Ectodermal cell (in vitro differentiated cells): Measurements from ENCODE around the gene XIST.

ENCODE experiments used
- H3K27ac ChIP-seq: 2 replicates; pipeline ENCODE4 v1.7.0; 2013; ENCODE audit warnings: mild to moderate bottlenecking, low read depth, low read length; ENCODE audit not compliant: insufficient read depth, poor library complexity, severe bottlenecking
- H3K27me3 ChIP-seq: 2 replicates; pipeline ENCODE4 v1.7.0; 2013; ENCODE audit warnings: mild to moderate bottlenecking, low read length; ENCODE audit not compliant: insufficient read depth, control insufficient read depth, poor library complexity, severe bottlenecking
- H3K36me3 ChIP-seq: one replicate; pipeline ENCODE4 v1.7.0; 2013; ENCODE audit warnings: low read length; ENCODE audit not compliant: control insufficient read depth, insufficient read depth
- H3K4me1 ChIP-seq: one replicate; pipeline ENCODE4 v1.7.0; 2013; ENCODE audit warnings: low read length; ENCODE audit not compliant: control insufficient read depth, insufficient read depth
- H3K4me3 ChIP-seq: 2 replicates; pipeline ENCODE4 v1.7.0; 2013; ENCODE audit warnings: low read depth, low read length, control low read depth; ENCODE audit not compliant: insufficient read depth
- H3K9me3 ChIP-seq: 2 replicates; pipeline ENCODE4 v1.7.0; 2013; ENCODE audit warnings: mild to moderate bottlenecking, low read length, moderate library complexity; ENCODE audit not compliant: control insufficient read depth
- WGBS, 2 experiments: methylation state at CpG; one replicate each; pipeline ENCODE4 v1.1.7; 2013; ENCODE audit warnings: missing lambda C conversion rate in 2 of 2; 5-methylcytosine and 5-hydroxymethylcytosine counted together

The XIST gene

DNA sequence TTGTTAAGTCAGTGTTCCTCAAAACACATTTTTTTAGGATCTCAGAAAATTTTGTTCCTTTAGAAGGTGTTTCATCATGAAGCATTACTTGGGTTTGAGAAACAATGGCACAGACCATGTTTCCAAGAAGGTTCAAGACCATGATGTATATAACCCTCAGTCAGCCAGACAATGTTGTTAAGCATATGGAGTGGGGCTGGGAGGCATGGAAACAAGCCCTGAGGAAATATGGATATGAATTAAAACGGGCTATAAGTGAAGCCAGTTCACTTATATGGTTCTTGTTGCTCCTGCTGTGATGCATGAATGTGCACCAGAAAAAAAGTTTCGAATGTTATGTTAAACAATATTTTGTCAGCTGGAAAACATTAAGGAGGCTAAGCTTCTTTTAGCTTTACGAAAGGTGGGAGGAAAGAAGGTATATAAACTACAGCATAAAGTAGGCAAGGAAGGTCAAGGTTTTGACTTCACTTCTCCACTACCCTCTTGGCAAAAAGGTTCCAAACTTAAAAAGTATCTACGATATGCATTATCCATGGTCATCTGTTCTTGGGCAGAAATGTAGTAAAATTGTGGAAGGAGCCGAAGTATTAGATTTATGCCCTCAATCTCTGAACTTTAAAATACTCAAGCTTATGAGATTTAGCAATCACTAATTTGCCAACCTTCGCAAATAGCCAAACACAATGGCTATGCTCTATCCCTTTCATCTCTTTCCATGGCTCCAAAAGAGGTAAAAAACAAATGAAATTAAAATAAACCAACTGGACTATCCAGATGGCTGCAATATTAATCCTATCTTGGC lies 12.2 kb downstream of the XIST start:
- Histone ChIP-seq H3K27ac (no peak overlapping the region), H3K4me3 (no peak overlapping the region), H3K4me1 (no peaks in the 10 kb centered on the region), H3K27me3 (no peaks in the 10 kb centered on the region), H3K36me3 (no peaks in the 10 kb centered on the region), H3K9me3 (no peaks in the 10 kb centered on the region)
- WGBS, 2 experiments = 90 to 92% methylated on average over 3 to 4 of the region's 6 CpGs

DNA sequence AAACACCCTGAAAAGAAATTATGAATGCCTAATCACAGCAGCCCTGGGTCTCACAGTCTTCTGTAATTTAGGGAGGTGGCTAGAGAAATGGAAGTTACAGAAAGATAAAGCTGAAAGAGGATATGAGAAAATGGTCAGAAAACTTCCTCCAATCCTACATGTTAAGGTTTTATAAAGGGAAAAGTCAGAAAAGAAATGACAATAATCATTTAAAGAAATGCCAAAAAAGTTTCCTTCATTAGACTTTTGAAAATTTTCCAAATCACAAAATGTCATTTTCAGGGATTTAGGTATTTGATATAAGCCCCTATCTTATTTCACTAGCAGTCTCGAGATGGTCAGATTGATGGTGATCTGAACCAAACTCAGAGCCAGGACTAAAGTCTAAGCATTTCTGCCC lies 13.4 kb downstream of the XIST start:
- H3K9me3 ChIP-seq = no peaks in the 10 kb centered on the region
- no peaks in the 10 kb centered on the region for H3K36me3 ChIP-seq
- no peak overlapping the region for H3K27ac ChIP-seq
- H3K4me3 ChIP-seq = no peak overlapping the region
- 83 to 100% methylated on average over 1 of the region's 1 CpG for WGBS, 2 experiments
- no peaks in the 10 kb centered on the region for H3K27me3 ChIP-seq
- no peaks in the 10 kb centered on the region for H3K4me1 ChIP-seq

DNA sequence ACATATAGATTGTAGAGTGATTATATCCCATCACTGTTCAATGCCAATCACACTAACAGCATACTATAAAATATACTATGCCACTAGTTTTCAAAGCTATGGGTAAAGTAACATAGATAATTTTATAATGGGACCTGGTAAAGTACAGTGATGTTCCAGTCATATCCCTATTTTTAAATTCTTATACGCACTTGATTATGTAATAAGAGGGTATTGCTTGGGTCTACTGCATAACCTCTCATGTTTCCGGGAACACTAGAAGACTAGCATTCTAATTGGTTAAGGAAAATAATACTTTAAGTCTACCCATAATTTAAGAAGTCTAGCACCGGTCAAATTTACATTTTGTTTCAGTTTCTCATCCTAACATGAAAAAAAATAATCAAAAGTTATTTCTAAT lies 14.4 kb downstream of the XIST start:
- WGBS, 2 experiments = no CpG with 5 or more reads among the region's 3 CpGs
- Histone ChIP-seq H3K4me1 (no peaks in the 10 kb centered on the region), H3K27ac (no peak overlapping the region), H3K9me3 (no peaks in the 10 kb centered on the region), H3K27me3 (no peaks in the 10 kb centered on the region), H3K4me3 (no peak overlapping the region), H3K36me3 (no peaks in the 10 kb centered on the region)

DNA sequence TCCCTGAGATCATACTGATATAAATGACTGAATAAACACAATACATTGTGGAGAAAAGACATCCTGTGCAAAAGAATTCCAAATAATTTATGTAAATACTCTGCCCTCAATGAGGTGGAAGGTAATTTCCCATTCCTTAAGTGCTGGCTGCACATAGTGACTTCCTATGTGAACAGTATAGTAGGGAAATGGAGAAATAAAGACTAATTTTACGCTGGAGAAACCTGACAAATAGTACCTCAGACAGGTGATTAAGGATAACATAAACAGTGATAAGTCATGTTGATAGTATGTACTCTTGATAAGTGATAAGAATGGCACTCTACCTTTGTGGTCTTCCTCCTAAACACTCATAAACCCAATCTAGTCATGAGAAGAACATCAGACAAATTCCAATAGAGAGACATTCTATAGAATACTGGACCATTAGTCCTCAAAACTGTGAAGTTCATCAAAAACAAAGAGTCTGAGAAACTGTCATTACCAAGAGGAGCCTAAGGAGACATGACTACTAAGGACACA lies 15.5 kb downstream of the XIST start:
- Histone ChIP-seq H3K4me1 (no peaks in the 10 kb centered on the region), H3K36me3 (no peaks in the 10 kb centered on the region), H3K27ac (no peak overlapping the region), H3K9me3 (no peaks in the 10 kb centered on the region), H3K4me3 (no peak overlapping the region), H3K27me3 (no peaks in the 10 kb centered on the region)
- 62 to 85% methylated on average over 1 of the region's 1 CpG for WGBS, 2 experiments

DNA sequence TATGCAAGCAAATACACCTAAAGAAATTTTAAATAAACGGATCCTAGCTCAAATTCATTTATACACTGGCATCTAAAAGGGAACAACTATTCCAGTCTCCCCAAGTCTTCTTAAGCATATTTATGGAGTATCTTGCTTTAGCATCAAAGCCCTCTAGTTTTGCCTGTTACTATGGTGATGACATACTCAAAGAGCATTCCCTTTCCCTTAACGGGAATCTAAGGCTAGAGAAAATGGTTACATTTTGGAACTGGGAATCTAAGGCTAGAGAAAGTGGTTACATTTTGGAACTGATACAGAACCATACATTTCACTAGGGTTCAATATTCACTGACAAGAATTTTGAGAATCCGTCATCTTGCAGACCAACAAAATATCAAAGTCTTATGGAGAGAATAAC lies 18.3 kb downstream of the XIST start:
- H3K4me3 ChIP-seq = no peak overlapping the region
- H3K4me1 ChIP-seq = no peaks in the 10 kb centered on the region
- WGBS, 2 experiments = 90 to 96% methylated on average over 2 of the region's 3 CpGs
- no peaks in the 10 kb centered on the region for H3K27me3 ChIP-seq
- no peaks in the 10 kb centered on the region for H3K9me3 ChIP-seq
- H3K36me3 ChIP-seq = no peaks in the 10 kb centered on the region
- no peak overlapping the region for H3K27ac ChIP-seq

DNA sequence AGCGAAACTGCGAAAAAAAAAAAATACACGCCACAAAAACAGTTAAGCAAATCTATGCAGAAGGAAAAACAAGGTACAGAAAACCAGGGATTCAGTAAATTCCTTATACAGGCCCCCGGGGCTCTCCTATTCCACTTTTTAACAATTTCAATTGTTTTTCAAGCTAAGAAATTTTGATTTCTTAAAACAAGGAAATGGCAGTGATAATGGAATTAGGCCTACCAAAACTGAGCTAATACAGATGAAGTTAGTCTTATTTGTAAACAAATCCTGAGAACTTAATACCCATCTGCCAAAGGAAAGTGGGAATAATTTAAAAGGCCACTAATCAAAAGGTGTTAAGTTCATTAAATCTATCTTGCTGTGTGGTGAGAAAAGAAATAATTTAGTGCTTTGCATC lies 20.2 kb downstream of the XIST start:
- no peak overlapping the region for H3K4me3 ChIP-seq
- no peaks in the 10 kb centered on the region for H3K4me1 ChIP-seq
- no peaks in the 10 kb centered on the region for H3K27me3 ChIP-seq
- no peak overlapping the region for H3K27ac ChIP-seq
- no peaks in the 10 kb centered on the region for H3K36me3 ChIP-seq
- no peaks in the 10 kb centered on the region for H3K9me3 ChIP-seq
- WGBS, 2 experiments = 100% methylated on average over 3 to 4 of the region's 4 CpGs

DNA sequence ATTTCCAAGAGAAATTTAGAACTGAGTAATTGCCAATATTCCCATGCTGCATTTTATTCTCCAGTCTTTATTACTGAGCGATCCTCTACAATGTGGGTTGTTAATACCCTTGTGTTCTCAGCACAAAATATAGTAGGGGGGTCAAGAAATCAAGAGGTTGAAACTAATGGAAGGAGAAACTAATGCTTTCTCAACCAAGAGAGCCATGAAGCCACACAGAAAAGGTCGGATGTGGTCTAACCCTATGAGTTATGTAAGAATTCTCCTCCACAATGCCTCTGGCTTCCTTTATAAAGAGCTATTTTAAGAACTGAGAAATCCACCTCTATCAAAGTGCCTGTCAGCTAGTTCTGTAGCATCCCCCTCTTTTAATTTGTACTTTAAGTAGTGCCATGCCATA lies 21.0 kb downstream of the XIST start:
- Histone ChIP-seq H3K9me3 (no peaks in the 10 kb centered on the region), H3K36me3 (no peaks in the 10 kb centered on the region), H3K27me3 (no peaks in the 10 kb centered on the region), H3K4me3 (no peak overlapping the region), H3K4me1 (no peaks in the 10 kb centered on the region), H3K27ac (no peak overlapping the region)
- WGBS, 2 experiments = 90 to 100% methylated on average over 1 of the region's 2 CpGs

DNA sequence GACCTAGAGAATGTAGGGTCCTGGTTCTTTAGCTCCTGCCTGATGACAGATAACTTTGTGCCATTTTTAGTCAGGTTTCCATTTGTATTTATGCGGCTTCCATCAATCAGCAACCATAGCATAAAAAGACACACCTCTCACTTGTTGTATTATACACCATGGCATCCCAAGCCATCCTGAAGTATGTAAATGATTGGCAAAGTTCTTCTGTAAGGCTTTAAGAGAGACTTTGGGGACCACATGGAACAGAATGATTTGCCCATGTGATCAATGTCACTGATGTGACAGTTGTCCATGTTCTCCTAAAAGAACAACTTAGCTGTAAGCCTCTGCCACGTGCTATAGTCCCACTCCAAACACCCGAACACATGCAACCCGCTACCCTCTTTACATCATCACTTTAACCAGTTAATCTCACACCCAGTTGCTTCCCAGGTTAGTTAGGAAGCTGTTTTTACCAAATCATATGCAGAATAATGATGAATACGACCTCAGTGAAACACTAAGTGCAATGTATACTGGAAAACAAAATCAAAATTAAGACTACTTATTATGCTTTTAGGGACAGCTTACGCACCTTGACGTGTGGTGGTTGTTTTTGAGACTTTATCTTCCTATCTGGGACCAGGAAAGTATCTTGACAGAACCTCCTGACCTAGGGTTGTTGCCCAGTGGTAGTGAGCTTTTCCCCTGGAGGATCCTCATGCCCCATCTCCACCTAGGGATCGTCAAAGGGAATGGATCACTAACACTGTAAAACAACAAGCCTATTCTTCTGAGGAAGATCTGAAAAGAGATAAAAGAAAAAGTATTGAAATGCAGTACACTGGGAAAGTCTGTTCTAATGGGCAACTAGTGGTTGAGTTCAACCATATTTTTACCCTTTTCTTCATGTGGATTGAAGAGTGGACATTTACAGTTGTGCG lies 21.8 kb downstream of the XIST start:
- Histone ChIP-seq H3K4me1 (no peaks in the 10 kb centered on the region), H3K4me3 (no peak overlapping the region), H3K27ac (no peak overlapping the region), H3K27me3 (no peaks in the 10 kb centered on the region), H3K9me3 (no peaks in the 10 kb centered on the region), H3K36me3 (no peaks in the 10 kb centered on the region)
- WGBS, 2 experiments = 93 to 95% methylated on average over 4 to 8 of the region's 9 CpGs

DNA sequence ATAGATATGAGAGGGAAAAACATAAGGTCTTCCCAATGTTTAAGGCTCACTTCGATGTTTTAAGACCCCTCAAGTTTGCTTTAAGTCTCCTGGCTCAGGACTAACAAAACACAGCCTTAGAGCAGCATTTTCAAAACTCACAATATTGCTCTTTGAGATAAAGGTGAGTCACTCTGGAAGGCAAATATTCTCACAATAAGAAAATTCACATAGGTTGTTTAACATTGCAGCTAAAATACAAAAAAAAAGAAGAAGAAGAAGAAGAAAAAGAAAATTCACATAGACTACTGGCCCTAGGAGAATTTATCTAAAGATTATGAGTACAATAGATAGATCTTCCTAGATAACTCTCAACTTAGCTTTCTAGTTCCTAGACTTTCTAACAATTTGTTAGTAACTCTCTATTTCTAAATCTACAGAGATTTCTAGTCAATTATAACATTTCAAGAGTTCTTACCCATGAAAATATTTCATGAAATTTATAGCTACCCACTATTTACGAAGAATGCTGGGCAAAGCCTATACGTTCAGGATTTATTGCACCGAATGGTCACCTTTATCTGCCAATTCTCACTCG lies 22.5 kb downstream of the XIST start:
- 92% methylated on average over 4 to 5 of the region's 5 CpGs for WGBS, 2 experiments
- H3K4me1 ChIP-seq = no peaks in the 10 kb centered on the region
- no peaks in the 10 kb centered on the region for H3K9me3 ChIP-seq
- H3K27ac ChIP-seq = no peak overlapping the region
- no peaks in the 10 kb centered on the region for H3K27me3 ChIP-seq
- no peaks in the 10 kb centered on the region for H3K36me3 ChIP-seq
- H3K4me3 ChIP-seq = no peak overlapping the region
